ENCODE results near the gene PRICKLE2. TPM values are rescaled to one million over a fixed set of nuclear protein-coding genes. Genes with fewer than 3 reads are reported as not detected.

PRICKLE2 gene
- total RNA-seq, 6 experiments from 2014 or later = 2.4 to 4.4 (median 3.3) TPM

- Histone ChIP-seq H3K9me3 (no peaks in the 10 kb centered on the region), H3K27me3 (no peaks in the 10 kb centered on the region), H3K4me3 (no peak overlapping the region), H3K27ac (no peak overlapping the region), H3K4me1 (no peaks in the 10 kb centered on the region), H3K36me3 (no peaks in the 10 kb centered on the region)
- WGBS (ENCODE audit: insufficient coverage, low coverage, low lambda C conversion rate, missing lambda C conversion rate) = 70% methylated on average over 6 of the region's 6 CpGs
- DNase-seq = no peak
- ATAC-seq = no peak
- TF ChIP-seq POLR2A (IDR thresholded peaks at IDR 0.05) = no peak
- TF ChIP-seq CTCF (IDR thresholded peaks at IDR 0.05) = no peak
- intact Hi-C loops (cut with DNase I) = no loop called here
These were observed 3.6 kb downstream of the PRICKLE2 start for GRCh38 chr3:64221571-64222257.

- H3K9me3 ChIP-seq = no peaks in the 10 kb centered on the region
- TF ChIP-seq CTCF (IDR thresholded peaks at IDR 0.05) (no peak), POLR2A (IDR thresholded peaks at IDR 0.05) (no peak)
- WGBS (ENCODE audit: insufficient coverage, low coverage, low lambda C conversion rate, missing lambda C conversion rate) = 30% methylated on average over 3 of the region's 8 CpGs
- ATAC-seq = peak in 1 of 4 donors; percentile 21
- H3K27ac ChIP-seq = no peak overlapping the region
- intact Hi-C loops (cut with DNase I) = no loop called here
- no peaks in the 10 kb centered on the region for H3K4me1 ChIP-seq
- H3K36me3 ChIP-seq = peaks cover 0 to 3% (median 0%) of the 10 kb centered on the region in 4 donors
- no peak overlapping the region for H3K4me3 ChIP-seq
- H3K27me3 ChIP-seq = no peaks in the 10 kb centered on the region
- no peak for DNase-seq
These were observed 4.9 kb downstream of the PRICKLE2 start for GRCh38 chr3:64220161-64220914.

- H3K4me3 ChIP-seq = no peak overlapping the region
- no peaks in the 10 kb centered on the region for H3K27me3 ChIP-seq
- WGBS (ENCODE audit: insufficient coverage, low coverage, low lambda C conversion rate, missing lambda C conversion rate) = 47% methylated on average over 2 of the region's 4 CpGs
- intact Hi-C loops (cut with DNase I) = no loop called here
- H3K9me3 ChIP-seq = no peaks in the 10 kb centered on the region
- ATAC-seq = no peak
- H3K27ac ChIP-seq = no peak overlapping the region
- H3K36me3 ChIP-seq = peaks cover 0 to 4% (median 0%) of the 10 kb centered on the region in 4 donors
- TF ChIP-seq CTCF (IDR thresholded peaks at IDR 0.05) (no peak), POLR2A (IDR thresholded peaks at IDR 0.05) (no peak)
- no peaks in the 10 kb centered on the region for H3K4me1 ChIP-seq
- DNase-seq = no peak
These were observed 6.5 kb downstream of the PRICKLE2 start for GRCh38 chr3:64218746-64219145.

- Histone ChIP-seq H3K36me3 (peaks cover 0 to 4% (median 0%) of the 10 kb centered on the region in 4 donors), H3K27ac (no peak overlapping the region), H3K4me3 (no peak overlapping the region), H3K9me3 (no peaks in the 10 kb centered on the region), H3K4me1 (no peaks in the 10 kb centered on the region), H3K27me3 (no peaks in the 10 kb centered on the region)
- 79% methylated on average over 3 of the region's 3 CpGs for WGBS (ENCODE audit: insufficient coverage, low coverage, low lambda C conversion rate, missing lambda C conversion rate)
- intact Hi-C loops (cut with DNase I) = no loop called here
- ATAC-seq (no peak), DNase-seq (no peak)
- TF ChIP-seq POLR2A (IDR thresholded peaks at IDR 0.05) (no peak), CTCF (IDR thresholded peaks at IDR 0.05) (no peak)
These were observed 6.9 kb downstream of the PRICKLE2 start for GRCh38 chr3:64218329-64218728.

Measured in right lobe of liver (tissue), 6 donors.